ENCODE results near the gene KLF15. TPM values are rescaled to one million over a fixed set of nuclear protein-coding genes. Genes with fewer than 3 reads are reported as not detected.

KLF15 gene
- total and polyA plus RNA-seq, 2 of the 8 experiments (the other 6 are each of a cell fraction or from before 2014, with no cell fraction given), result 15.7 to 19.5 TPM

DNA sequence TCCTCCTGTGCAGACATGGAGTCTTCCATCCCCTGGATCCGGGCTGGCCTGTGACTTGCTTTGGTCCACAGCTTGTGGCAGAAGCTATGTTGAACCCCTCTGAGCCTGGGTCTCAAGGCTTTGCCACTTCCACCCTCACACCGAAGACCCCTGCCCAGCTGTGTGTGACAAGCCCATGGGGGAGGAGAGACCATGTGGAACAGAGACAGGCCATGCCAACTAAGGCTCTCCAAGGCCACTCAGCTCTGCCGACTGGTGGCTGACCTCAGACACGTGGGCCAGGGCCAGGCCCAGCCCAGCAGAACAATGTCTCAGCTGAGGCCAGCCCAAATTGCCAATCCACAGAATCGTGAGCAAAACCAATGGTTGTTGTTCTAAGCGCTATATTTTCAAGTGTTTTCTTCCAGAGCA is 21.1 kb upstream of the KLF15 start:
- H3K4ac ChIP-seq (replicated peaks; ENCODE audit: insufficient read length, low read depth, low read length), result no peak overlapping the region
- CTCF ChIA-PET (ENCODE audit: partially characterized antibody), result interaction anchor here (0.6 to 2.9 kb wide), 11 partner anchors 11 to 785 kb away, joined by 3 to 16 read pairs (median 5); partner anchors contain the start of gene CFAP100
- no peak overlapping the region for H2AK5ac ChIP-seq (ENCODE audit: low read depth, low read length)
- no peak overlapping the region for H3K4me3 ChIP-seq (ENCODE audit: extremely low read depth in 1 of 4, insufficient read depth in 2 of 4, low read depth in 3 of 4, low read length in 4 of 4)
- no peak overlapping the region for H2BK5ac ChIP-seq (ENCODE audit: low read depth, low read length)
- no peak overlapping the region for H4K5ac ChIP-seq (ENCODE audit: insufficient read length, low read depth, low read length)
- H3K23me2 ChIP-seq (ENCODE audit: low read depth, low read length), result no peaks in the 10 kb centered on the region
- TF ChIP-seq RBBP5 (IDR thresholded peaks at IDR 0.05; ENCODE audit: borderline replicate concordance, low read depth, low read length) (no peak), TAF7 (optimal IDR thresholded peaks at IDR 0.05; ENCODE audit: borderline replicate concordance, low read depth, low read length) (no peak), EP300 (IDR thresholded peaks at IDR 0.05; ENCODE audit: borderline replicate concordance in 1 of 2, low read depth in 2 of 2, low read length in 2 of 2) (no peak), ASH2L (IDR thresholded peaks at IDR 0.05; ENCODE audit: low read length) (no peak), TEAD4 (IDR thresholded peaks at IDR 0.05; ENCODE audit: low read depth, low read length) (no peak), SP4 (IDR thresholded peaks at IDR 0.05; ENCODE audit: low read length) (no peak), JUND (IDR thresholded peaks at IDR 0.05; ENCODE audit: low read length) (no peak), POLR2AphosphoS5 (IDR thresholded peaks at IDR 0.05; ENCODE audit: low read depth, low read length) (no peak), POLR2A (IDR thresholded peaks at IDR 0.05; ENCODE audit: control extremely low read depth in 1 of 2, low read depth in 2 of 2, low read length in 2 of 2) (no peak), CTBP2 (IDR thresholded peaks at IDR 0.05; ENCODE audit: borderline replicate concordance, insufficient read depth, insufficient read length, low read length) (no peak), RXRA (IDR thresholded peaks at IDR 0.05; ENCODE audit: insufficient read depth, low read depth, low read length) (no peak), MAFK (IDR thresholded peaks at IDR 0.05; ENCODE audit: low read depth, low read length) (no peak), CBX8 (IDR thresholded peaks at IDR 0.05; ENCODE audit: borderline replicate concordance, low read depth, low read length) (no peak), KDM4A (IDR thresholded peaks at IDR 0.05; ENCODE audit: low read depth, low read length, severe bottlenecking) (no peak), PHF8 (conservative IDR thresholded peaks at IDR 0.05; ENCODE audit: low read depth, low read length) (no peak)
- H3K9ac ChIP-seq (replicated peaks in 1 of 4; ENCODE audit: extremely low read depth in 1 of 4, low read depth in 3 of 4, low read length in 3 of 4), result no peak overlapping the region
- H3K9me3 ChIP-seq (ENCODE audit: insufficient read depth in 2 of 2, low read depth in 1 of 2, low read length in 1 of 2), result peaks cover 0 to 6% of the 10 kb centered on the region in 2 experiments; a peak in 1 of 4 replicates
- peak overlapping the region; percentile 93 for H3K23ac ChIP-seq (ENCODE audit: insufficient read length)
- no peak overlapping the region for H3K27ac ChIP-seq (ENCODE audit: low read depth, low read length)
- peak overlapping the region; percentile 23; the same call in 1 of the 2 replicates for H2BK15ac ChIP-seq (ENCODE audit: low read length)
- no peak overlapping the region for H3K56ac ChIP-seq (replicated peaks; ENCODE audit: insufficient read length, low read depth, low read length)
- peaks cover 0 to 7% (median 3%) of the 10 kb centered on the region in 4 experiments; a peak in 4 of 7 replicates for H3K4me1 ChIP-seq (replicated peaks in 1 of 4; ENCODE audit: control insufficient read depth in 3 of 4, insufficient read depth in 4 of 4, low read length in 3 of 4)
- H3K4me2 ChIP-seq (ENCODE audit: insufficient read depth in 1 of 2, low read depth in 2 of 2, low read length in 2 of 2), result no peak overlapping the region
- no peaks in the 10 kb centered on the region for H3K79me1 ChIP-seq (ENCODE audit: low read depth, low read length)
- no peaks in the 10 kb centered on the region for H4K20me1 ChIP-seq (replicated peaks in 1 of 2; ENCODE audit: control insufficient read depth in 1 of 2, insufficient read depth in 2 of 2, low read length in 2 of 2)
- DNase-seq (ENCODE audit: low read depth in 1 of 2, low spot score in 2 of 2), result no peak
- no peak overlapping the region for H3K14ac ChIP-seq (ENCODE audit: insufficient read length)
- H3K36me3 ChIP-seq (ENCODE audit: control insufficient read depth in 2 of 4, insufficient read depth in 4 of 4, low read length in 3 of 4), result no peaks in the 10 kb centered on the region
- no peak overlapping the region for H2AFZ ChIP-seq (ENCODE audit: low read length)
- no peaks in the 10 kb centered on the region for H3K27me3 ChIP-seq (replicated peaks in 1 of 4; ENCODE audit: control insufficient read depth in 3 of 4, extremely low read depth in 1 of 4, insufficient read depth in 3 of 4, low read length in 3 of 4)
- no peak for FAIRE-seq
- POLR2A ChIA-PET (ENCODE audit: partially characterized antibody), result no interaction called here
- no peak overlapping the region; the same call in 1 of the 2 replicates for H2BK12ac ChIP-seq (ENCODE audit: low read depth, low read length)
- no peak overlapping the region for H4K91ac ChIP-seq (replicated peaks; ENCODE audit: insufficient read length, low read length)
- no peak overlapping the region for H2BK120ac ChIP-seq (replicated peaks; ENCODE audit: low read depth, low read length)
- H3K79me2 ChIP-seq (ENCODE audit: control insufficient read depth in 1 of 2, insufficient read depth in 2 of 2, low read length in 2 of 2), result no peaks in the 10 kb centered on the region
- H2BK20ac ChIP-seq (ENCODE audit: low read length), result no peak overlapping the region
- WGBS, 2 experiments (ENCODE audit: extremely low coverage in 1 of 2, insufficient coverage in 1 of 2, insufficient read length in 1 of 2, insufficient replicate concordance in 2 of 2, low coverage in 1 of 2, low lambda C conversion rate in 2 of 2, missing lambda C conversion rate in 1 of 2), result 84% methylated on average over 6 of the region's 6 CpGs; no CpG with 5 or more reads in 1 of the 2 experiments
- no peak overlapping the region for H3K18ac ChIP-seq (ENCODE audit: extremely low read depth, low read length)
- H4K8ac ChIP-seq (ENCODE audit: extremely low read depth, insufficient read depth, low read length), result no peak overlapping the region

All from H1 (cell line).